ENCODE data around the gene WDR5. TPM values are rescaled to one million over a fixed set of nuclear protein-coding genes. Genes with fewer than 3 reads are reported as not detected.

WDR5 gene
- total RNA-seq, 1 donor from 2014 or later = 18.5 TPM

DNA sequence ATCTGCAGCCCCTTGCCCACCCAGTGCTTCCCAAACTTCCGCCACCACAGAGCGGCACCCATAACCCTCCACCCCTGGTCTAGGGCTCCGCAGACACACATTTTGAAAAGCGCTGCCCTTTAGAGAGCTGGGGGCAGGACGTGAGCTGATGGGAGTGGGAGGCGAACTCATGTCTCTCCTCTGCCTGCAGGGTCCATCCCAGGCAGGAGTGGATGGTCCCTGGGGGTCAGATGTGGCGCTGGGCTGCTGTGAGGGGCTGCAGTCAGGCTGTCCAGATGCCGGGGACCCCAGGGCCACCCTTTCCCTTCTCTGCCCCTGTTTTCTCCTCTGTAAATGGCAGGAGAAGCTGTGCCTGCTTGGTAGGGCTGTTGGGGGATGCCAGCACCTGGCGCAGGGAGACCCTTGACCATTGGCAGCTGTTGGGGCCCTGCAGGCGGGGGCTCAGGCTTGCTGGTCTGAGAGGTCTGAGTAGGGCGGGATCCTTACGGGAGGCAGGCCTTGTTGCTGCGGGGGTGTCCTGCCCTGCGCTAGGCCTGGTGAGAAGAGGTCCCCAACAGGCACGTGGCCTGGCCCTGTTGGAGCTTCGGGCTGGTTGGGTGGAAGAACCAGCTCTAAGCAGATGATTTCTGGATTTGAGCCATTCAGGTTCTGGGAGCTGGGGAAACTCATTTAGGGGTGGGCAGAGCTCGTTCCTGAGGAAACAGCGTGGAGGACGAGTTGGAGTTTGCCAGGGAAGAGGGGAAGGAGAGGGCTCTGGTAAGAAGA is 38.8 kb downstream of the WDR5 start:
- DNase-seq = no peak

DNA sequence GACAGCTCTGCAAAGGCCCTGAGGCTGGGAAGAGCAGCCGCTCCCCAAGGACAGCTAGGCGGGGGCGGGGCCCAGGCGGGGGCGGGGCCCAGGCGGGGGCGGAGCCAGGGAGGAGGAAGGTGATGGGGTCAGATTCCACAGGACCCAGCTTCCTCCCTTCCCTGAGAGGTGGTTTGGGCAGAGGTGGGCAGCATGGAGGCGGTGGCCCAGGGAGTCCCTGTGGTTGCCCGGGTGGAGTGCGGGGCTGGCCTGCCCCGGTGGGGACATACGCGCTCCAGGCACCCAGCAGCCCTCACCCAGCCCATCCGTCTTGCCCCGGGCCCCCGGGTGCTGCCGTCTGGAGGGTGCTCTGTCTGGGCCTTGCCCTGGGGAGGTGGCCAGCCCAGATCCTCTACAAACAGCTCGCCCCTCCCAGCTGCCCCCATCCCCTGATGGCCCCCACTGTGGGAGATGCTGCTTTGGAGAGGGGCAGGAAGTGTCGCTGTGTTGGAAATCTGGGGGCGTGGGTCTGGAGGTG is 39.5 kb downstream of the WDR5 start:
- DNase-seq = no peak

DNA sequence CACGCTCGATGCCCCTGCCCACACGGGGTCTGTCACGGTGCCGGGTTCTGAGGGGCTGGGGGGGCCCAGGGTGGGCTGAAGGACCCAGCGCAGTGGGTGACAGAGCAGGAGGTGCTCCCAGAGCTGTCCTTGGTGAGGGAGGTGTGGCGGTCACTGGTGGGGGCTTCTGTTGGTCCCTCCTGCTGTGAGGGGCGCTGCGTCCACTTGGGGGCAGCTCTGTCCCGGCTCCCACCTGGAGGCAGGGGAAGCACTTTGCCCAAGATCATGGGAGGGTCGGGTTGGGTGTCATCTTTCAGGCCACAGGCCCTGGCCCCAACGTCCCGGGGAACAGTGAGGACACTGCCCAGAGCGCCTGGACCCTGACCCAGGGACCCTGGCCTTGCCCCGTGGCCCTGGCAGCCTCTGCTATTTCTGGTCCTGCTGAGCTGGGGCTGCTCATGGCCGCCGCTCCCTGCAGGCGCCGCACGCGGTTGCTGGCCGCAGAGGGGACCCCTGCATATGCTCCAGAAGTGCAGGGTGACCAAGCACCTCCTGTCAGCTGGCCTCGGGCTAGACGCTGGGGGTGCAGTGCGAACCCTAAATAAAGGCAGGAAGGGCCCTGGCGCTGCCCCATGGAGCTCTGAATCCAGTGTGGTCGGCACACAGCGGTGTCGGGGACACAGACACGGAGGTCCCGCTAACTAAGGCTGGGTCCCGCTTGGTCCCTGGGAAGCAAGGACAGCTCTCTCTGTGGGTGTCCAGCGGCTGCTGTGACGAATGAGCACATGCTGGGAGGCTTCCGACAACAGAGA is 40.1 kb downstream of the WDR5 start:
- DNase-seq = peak; percentile 27

DNA sequence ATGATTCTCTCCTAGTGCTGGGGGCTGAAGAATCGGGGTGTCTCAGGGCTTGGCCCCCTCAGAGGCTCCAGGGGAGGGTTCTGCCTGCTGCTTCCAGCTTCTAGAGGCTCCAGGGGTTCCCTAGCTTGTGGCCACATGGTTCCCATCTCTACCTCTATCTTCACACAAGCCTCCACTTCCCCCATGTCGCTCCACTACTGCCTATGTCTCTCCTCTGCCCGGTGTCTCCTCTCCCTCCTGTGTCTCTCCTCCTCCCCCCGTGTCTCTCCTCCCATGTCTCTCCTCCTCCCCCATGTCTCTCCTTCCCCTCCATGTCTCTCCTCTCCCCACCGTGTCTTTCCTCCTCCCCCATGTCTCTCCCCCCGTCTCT is 40.7 kb downstream of the WDR5 start:
- no peak for DNase-seq

DNA sequence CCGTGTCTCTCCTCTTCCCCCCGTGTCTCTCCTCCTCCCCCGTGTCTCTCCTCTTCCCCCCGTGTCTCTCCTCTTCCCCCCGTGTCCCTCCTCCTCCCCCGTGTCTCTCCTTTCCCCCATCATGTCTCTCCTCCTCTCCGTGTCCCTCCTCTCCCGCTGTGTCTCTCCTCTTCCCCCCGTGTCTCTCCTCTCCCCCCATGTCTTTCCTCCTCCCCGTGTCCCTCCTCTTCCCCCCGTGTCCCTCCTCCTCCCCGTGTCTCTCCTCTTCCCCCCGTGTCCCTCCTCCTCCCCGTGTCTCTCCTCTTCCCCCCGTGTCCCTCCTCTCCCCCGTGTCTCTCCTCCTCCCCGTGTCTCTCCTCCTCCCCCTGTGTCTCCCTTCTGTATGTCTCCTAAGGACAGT is 41.3 kb downstream of the WDR5 start:
- no peak for DNase-seq

DNA sequence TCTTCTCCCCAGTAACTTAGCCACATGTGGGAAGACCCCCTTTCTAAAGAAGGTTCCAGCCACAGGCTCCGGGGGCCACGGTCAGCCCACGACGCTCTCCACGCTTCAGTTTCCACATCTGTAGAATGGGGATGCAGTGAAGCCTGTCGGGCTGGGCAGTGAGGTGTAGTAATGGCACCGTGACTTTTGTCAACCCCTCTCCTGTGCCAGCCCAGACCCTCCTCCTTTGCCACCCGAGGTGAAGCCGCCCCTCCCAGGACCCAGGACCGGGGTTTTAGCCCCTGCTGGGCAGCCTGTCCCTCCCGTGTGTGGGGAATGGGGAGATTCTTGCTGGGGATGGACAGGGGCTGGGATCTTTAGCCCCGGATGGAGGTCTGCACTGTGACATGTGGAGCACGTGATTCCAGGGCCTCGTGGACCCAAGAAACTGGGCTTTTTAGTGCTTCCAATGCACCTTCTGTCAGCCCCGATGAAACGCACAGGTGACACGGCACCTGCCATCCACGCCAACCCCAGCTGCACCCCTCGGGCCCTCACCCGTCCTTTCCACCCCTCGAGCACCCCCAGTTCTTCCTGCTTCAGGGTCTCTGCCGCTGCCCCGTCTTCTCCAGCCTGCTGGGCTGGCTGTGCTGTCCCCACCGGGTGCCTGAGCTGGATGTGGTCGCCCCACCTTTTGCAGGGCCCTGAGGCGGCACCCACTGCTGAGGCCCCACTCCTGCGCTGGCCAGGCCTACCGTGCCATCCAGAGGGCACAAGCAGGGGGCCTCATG is 41.9 kb downstream of the WDR5 start:
- no peak for DNase-seq

DNA sequence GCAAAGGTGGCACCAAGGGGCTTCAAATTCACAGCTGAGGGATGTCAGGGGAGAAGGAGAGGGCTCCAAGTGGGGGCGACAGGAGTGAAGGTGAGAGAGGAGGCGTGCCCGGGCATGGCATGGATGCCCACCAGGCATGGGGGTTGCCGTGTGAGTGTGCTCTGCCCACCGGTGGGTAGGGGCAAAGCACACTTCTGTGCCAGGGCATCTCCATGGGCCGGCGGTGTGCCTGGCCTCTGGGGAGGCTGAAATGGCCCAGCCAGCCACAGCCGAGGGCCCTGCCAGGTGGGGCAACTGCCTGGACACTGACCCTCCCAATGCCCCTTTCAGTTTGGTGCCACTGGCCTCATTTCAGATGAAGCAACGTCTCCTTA is 42.5 kb downstream of the WDR5 start:
- DNase-seq = no peak

DNA sequence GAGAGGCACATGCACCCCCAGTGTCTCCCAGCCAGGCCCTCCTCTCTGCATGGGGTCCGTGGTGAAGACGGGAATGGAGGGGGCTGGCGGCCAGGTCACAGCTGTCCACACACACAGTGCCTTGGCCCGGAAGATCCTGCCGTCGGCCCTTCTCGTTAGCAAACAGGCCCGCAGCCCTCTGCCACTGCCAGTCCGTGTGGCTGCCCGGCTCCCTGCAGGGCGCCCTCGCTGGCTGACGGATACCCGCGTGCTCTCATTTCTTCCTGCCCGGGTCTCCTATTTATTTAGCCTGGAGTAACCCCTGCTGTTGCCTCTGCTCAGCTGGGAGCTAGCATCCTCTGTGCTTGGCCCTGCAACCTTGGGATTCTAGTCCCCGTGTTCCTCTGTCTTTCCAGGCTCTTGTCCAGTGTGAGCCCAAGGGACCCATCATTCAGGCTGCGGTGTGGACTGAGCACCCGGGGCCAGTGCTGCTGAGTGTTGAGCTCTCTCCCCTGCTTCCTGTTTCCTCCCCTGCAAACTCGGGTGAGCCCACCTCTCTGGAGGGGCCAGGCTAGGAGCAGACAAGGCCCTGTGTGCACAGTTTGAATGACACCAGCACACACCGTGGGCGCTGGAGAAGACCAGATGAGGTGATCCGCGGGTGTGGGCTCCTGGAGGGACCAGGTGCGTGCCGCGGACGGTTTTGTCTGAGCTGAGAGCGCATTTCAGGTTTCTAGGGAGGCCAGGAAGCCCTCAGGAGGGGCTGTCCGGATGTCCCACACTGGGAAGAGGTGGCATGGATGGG is 43.1 kb downstream of the WDR5 start:
- peak; percentile 19 for DNase-seq

DNA sequence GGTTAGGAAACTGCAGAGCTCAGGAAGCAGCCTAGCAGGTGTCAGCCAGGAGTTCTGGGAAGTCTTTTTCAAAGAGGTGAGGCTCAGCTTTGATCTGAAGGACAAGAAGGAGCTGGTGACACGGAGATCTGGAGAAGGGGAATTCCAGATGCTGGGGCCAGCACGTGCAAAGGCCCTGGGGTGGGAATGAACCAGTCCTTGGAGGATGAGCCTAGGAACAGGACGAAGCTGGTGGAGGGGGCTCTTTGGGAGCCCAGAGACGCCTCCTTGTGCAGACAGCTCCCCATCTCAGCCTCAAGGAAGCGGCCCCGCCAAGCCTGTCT is 43.7 kb downstream of the WDR5 start:
- no peak for DNase-seq

DNA sequence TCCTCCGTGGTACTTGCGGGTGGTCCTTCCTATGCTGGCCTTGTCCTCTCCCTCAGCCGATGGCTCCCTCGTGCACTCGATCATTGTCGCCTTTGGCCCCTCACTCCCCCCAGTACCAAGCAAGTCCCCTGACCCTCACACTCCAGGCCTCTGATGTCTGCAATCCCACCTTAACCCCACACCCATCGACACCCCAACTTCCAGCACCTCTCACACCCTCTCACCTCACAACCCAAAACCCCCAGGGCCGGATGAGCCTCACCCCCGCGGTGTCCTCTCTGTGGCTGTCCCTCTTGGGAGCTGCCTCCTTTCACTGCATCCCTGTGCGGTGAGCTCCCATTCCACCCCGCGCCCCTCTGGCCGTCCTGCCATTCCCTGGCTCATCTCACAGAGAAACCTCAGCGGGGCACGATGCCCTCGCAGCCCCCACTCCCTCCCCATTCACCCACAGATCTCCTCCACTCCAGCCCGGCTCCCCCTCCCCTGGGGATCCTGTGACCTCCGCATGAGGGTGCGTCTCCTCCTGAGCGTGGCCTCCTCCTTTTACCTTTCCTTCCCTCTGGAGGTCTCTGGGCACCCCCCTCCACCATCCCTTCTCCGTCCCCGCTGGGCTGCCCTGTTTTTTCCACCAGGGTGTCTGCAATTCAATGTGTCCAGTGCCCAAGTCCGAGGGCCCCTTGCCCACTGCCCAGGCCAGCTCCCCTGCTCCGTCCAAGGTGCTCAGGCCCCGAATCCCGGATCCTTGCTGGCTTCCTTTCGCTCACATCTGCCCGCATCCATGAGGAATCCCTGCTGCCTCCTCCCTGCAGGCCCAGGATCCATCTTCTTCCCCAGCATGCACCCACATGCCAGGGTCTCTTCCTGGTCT is 44.3 kb downstream of the WDR5 start:
- no peak for DNase-seq

DNA sequence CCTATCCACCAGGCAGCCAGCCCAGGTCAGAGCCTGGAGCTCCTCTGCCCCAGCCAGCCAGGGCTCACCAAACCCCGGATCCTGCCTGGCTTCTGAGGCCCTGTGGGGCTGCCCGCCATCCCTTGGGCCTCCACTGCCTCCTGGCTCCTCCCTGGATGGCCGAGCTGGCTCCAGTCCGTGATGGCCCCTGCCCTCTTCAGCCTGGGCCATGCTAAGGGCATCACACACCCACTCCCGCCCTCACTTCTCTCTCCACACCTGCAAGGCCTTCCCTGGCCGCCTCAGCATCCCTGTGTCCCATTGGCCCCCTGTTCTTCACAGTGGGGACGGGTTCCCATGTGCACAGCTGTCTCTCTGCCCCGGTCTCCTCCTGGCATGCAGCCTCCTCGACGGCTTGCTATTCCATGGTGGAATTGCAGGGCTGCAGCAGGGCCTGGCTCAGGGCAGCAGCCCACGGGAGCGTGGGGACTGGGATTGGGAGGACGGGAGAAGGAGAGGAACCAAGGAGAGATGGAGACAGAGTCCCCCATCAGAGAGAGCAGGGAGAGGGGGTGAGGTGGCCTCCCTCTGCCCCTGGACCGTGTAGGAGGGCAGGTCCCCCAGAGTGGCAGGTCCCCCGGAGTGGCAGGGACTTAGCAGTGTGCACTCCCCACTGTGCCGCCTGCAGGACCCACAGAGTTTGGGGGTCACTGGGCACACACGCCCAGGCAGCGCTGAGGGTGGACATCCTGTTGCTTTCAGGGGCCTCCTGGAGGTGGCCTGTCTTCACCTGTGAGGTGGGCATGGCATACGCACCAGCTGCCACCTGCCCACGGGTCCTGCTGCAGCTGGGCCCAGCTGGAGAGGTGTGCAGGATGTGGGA is 45.1 kb downstream of the WDR5 start:
- no peak for DNase-seq

DNA sequence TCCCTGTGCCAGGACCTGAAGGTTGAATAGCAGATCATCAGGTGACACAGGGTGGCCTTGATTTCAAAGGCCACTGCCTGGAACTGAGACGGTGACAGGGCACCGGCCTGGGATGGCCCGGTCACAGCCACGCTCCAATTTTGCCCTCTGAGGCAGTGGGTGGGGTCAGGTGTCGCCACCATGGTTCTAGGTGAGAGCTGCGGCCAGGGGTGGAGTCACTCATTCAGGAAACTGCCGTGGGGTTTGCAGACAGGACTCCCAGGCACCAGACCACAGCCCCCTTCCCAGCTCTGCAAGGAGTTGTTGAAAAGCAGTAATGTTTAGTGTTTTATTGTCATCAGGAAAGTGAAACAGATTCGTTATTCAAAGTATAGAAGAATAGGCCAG is 45.8 kb downstream of the WDR5 start:
- DNase-seq = no peak

DNA sequence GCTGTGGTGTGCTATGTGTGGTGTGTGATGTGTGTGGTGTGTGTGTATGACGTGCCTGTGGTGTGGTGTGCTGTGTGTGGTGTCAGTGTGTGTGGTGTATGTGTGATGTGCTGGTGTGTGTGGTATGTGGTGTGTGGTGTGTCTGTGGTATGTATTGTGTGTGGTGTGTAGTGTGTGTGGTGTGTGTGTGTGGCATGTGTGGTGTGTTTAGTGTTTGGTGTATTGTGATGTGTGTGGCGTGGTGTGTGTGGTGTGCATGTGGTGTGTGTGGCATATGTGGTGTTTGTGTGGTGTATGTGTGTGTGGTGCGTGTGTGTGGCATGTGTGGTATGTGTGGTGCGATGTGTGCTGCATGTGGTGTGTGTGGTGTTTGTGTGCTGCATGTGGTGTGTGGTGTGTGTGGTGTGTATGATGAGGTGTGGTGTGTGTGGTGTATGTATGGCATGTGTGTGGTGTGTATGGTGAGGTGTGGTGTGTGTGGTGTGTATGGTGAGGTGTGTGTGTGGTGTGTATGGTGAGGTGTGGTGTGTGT is 46.7 kb downstream of the WDR5 start:
- peak; percentile 16 for DNase-seq

DNA sequence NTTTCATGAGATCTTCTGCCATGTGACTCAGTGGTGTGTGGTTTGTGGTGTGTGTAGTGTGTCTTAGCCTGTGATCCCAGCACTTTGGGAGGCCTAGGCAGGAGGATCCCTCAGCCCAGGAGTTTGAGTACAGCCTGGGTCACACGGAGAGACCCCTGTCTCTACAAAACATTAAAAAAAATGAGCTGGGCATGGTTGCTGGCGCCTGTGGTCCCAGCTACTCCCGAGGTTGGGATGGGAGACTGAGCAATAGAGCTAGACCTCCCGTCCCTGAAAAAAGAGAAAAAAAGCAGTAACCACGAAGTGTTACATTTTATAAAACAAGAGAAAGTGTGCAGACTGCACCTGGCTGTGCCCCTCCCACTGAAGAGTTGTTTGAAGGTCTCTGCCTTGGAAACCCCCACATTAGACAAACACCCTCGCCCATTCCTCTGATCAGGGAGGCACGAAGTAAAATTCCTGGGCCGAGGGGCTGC is 49.7 kb downstream of the WDR5 start:
- no peak for DNase-seq

DNA sequence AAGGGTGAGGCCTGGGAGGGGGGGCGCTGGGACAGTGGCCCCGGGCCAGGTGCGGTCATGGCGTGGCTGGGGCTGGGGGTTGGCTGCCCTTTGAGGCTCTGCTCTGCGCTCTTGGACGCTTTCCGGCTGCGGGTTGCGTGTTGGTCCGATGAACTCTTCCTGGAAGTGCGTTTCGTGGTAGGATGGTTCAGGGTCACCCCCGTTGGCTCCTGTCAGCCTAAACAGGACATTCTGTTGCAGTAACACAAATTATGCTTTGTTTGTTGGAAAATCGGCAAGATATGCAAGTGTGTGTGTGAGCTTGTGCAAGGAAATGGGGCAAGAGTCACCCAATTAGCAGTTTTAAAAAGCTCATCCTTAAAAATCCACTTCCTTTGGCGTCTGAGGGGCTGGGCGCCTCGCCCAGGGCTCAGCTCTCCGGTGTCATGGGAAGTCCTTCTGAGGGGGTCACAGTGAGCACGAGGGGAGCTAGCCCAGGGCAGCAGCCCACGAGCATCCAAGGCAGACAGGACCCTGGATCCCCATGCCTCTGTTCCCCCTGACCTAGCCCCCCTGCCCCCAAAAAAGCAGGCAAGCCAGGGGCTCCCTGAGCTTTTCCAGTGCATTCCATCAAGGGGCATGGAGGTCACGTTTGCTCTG is 50.7 kb downstream of the WDR5 start:
- DNase-seq = no peak

DNA sequence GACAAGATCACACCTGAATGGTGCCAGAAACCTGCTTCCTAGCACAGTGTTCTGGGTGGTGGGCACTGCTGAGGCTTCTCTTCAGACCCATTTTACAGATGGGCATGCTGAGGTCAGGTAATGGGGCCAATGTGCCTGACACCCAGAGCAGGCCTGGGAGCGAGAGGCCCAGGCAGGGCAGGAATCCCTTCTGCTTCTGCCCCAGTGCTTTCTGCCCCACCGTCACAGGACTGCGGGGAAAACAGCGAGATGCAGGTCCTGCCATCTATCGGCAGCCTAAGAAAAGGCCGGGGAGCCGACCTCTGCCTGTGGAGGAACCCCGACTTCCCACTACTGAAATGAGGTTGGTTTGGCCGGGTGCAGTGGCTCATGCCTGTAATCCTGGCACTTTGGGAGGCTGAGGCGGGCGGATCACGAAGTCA is 51.2 kb downstream of the WDR5 start:
- no peak for DNase-seq

DNA sequence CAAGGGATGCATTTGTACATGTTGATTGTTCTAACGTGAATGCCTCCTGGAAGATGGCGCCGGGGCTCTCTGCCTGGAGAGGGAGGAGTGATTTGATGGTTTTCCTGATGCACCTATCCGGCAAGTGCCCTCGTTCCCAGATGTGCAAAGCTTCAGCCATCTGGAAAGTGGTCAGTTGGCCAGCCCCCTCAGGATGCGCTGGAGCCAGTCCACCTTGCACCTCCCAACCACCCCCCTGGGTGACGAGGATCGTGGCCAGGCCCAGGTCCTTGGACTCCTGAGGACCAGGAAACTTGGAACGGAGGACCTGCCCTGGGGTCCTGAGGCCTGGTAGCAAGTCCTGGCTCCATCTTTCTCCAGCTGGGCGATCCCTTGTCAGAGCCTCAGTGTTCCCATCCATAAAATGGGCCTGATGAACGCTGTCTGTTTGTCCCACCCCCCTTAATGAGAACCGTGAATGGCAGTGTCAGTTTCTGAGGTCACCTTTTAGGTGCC is 52.1 kb downstream of the WDR5 start:
- DNase-seq = no peak

DNA sequence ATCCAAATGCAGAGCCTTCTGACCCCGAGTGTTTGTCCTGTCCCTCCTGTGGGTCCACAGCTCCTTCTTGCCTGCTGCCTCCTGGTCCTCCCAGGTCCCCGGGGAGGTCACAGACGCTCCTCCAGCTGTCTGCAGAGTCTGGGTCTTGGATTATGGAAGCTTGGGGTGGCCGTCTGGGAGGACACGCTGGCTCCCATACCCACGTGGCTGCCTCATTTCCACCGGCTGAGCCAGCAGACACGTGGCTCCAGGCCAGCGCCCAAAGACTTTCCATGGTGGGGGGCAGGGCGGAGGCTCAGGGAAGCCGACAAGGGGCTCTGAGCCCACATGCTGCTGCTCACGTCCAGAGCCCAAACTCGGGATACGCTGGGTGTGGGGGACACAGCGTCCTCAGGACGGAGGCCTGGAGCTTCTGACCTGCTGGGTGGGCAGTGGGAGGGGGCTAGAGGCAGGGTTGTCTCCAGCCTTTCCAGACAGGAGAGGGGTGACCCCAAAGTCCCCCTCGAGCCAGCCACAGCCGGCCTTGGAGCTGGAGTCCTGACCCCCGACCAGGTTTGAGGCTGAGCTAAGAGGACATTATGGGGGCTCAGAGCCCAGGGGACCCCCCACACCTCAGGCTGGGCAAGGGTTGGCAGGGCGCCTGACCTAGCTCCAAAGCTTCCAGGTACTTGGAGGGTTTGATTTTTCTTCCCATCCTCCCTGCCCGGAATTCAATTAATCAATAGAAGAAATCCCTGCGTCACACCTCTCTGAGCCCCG is 52.7 kb downstream of the WDR5 start:
- DNase-seq = no peak

DNA sequence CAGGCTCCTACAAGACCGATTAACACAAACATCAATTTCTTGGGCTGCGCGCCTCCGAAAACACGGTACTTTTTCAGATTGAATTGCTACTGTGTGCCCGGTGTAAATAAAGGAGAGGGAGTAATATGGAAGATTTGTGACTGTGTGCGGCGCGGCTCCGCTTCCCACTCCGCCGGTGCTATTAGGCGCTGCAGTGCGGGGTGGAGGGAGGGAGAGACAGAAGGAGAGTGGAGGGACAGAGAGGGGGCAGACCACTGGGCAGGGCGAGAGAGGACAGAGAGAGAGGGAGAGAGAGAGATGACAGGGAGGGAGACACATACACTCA is 53.2 kb downstream of the WDR5 start:
- no peak for DNase-seq

All from dermis blood vessel endothelial cell (primary cell).